Keratinocyte (primary cell): ENCODE measurements around the gene CUEDC1. TPM values are rescaled to one million over a fixed set of nuclear protein-coding genes. Genes with fewer than 3 reads are reported as not detected.

ENCODE experiments used
- DNase-seq: peaks from one replicate; pipeline ENCODE4 v3.0.0-alpha.2; 2011; ENCODE audit warnings: low read depth, missing footprints, low spot score
- FAIRE-seq: peaks from 2 replicates; lab custom pipeline; 2011; peaks lifted over from hg19 to GRCh38; lab: Jason Lieb, UNC
- H2AFZ ChIP-seq: 2 replicates; pipeline ENCODE4 v1.6.0; 2012; ENCODE audit warnings: low read length, control low read depth, inconsistent platforms; ENCODE audit not compliant: control insufficient read depth
- H3K27ac ChIP-seq: 2 replicates; pipeline ENCODE4 v1.5.1; 2011; ENCODE audit warnings: low read length; ENCODE audit not compliant: control insufficient read depth, insufficient read depth
- H3K27me3 ChIP-seq: 3 replicates; pipeline ENCODE4 v1.6.0; 2011; ENCODE audit warnings: low read length; ENCODE audit not compliant: control insufficient read depth, insufficient read depth; ENCODE audit errors: extremely low read depth
- H3K36me3 ChIP-seq, 2 experiments: 2 replicates in 1 of 2; 3 replicates in 1 of 2; pipeline ENCODE4 v1.5.1; 2011; ENCODE audit warnings: low read length in 2 of 2, mild to moderate bottlenecking in 1 of 2; ENCODE audit not compliant: control insufficient read depth in 2 of 2, insufficient read depth in 2 of 2; ENCODE audit errors: extremely low read depth in 1 of 2
- H3K4me1 ChIP-seq: 3 replicates; pipeline ENCODE4 v1.5.1; 2011; ENCODE audit warnings: low read length; ENCODE audit not compliant: control insufficient read depth, insufficient read depth; ENCODE audit errors: extremely low read depth
- H3K4me2 ChIP-seq: 3 replicates; pipeline ENCODE4 v1.6.0; 2011; ENCODE audit warnings: low read depth, low read length; ENCODE audit not compliant: control insufficient read depth, insufficient read depth; ENCODE audit errors: extremely low read depth
- H3K4me3 ChIP-seq, 3 experiments: fragments of 200-600 bp in 1 of 3; sonication (generic) in 1 of 3; 2 replicates in 2 of 3; 3 replicates in 1 of 3; pipeline ENCODE4 v1.5.1; 2011 to 2016; ENCODE audit warnings: low read length in 3 of 3, mild to moderate bottlenecking in 3 of 3, control low read depth in 2 of 3, inconsistent platforms in 1 of 3, low read depth in 1 of 3, mixed read lengths in 1 of 3, mixed run types in 1 of 3, moderate library complexity in 1 of 3; ENCODE audit not compliant: control insufficient read depth in 2 of 3, insufficient read depth in 2 of 3; ENCODE audit errors: extremely low read depth in 1 of 3
- H3K79me2 ChIP-seq: 2 replicates; pipeline ENCODE4 v1.6.0; 2012; ENCODE audit warnings: low read length; ENCODE audit not compliant: control insufficient read depth, insufficient read depth
- H3K9ac ChIP-seq: 3 replicates; pipeline ENCODE4 v1.6.0; 2011; ENCODE audit warnings: low read length; ENCODE audit not compliant: control insufficient read depth, insufficient read depth; ENCODE audit errors: extremely low read depth
- H3K9me1 ChIP-seq: 3 replicates; pipeline ENCODE4 v1.6.0; 2011; ENCODE audit warnings: low read length; ENCODE audit not compliant: control insufficient read depth, insufficient read depth; ENCODE audit errors: extremely low read depth
- H3K9me3 ChIP-seq: 2 replicates; pipeline ENCODE4 v1.5.1; 2012; ENCODE audit warnings: low read depth, low read length; ENCODE audit not compliant: control insufficient read depth
- H4K20me1 ChIP-seq: 3 replicates; pipeline ENCODE4 v1.6.0; 2011; ENCODE audit warnings: low read length; ENCODE audit not compliant: control insufficient read depth, insufficient read depth; ENCODE audit errors: extremely low read depth
- EZH2 ChIP-seq: IDR thresholded peaks from one replicate; pipeline ENCODE4 v1.6.1; 2012; ENCODE audit warnings: inconsistent platforms, mild to moderate bottlenecking, low read length, moderate library complexity
- dilution Hi-C: fragments of 300-500 bp; cut with MboI; formaldehyde crosslinking; loops from one replicate; pipeline ENCODE4 v1.7.0; 2020; ENCODE audit warnings: low sequenced_read_pairs; ENCODE audit not compliant: extremely low pct_ligation_motif_present
- polyA plus RNA-seq, 5 experiments: library from polyadenylated mRNA; depleted of rRNA in 3 of 5; stranded (reverse) in 3 of 5; stranded (forward) in 1 of 5; unstranded in 1 of 5; fragments of >200 nt; gene quantifications; 1 replicate in 1 of 5; 2 replicates in 3 of 5; 3 replicates in 1 of 5; pipeline versions ENCODE4 v1.2.1 to v1.2.3, GENCODE V29; 2011 to 2012; ENCODE audit warnings: missing spikeins in 2 of 5, low read depth in 1 of 5, low replicate concordance in 1 of 5
- TF ChIP-seq, protein P1 (sequence below), 3 experiments: IDR thresholded peaks in 1 of 3; conservative IDR thresholded peaks in 1 of 3; optimal IDR thresholded peaks in 1 of 3; 2 replicates in 2 of 3; 3 replicates in 1 of 3; pipeline versions ENCODE3 to v1.5.1; 2011; ENCODE audit warnings: low read length in 3 of 3, mild to moderate bottlenecking in 3 of 3, moderate library complexity in 2 of 3, control low read depth in 1 of 3, inconsistent platforms in 1 of 3; ENCODE audit not compliant: insufficient read depth in 2 of 3; ENCODE audit errors: extremely low read depth in 1 of 3

The CUEDC1 gene
- polyA plus RNA-seq, 1 donor (not counting 4 experiments of a cell fraction or from before 2014, with no cell fraction given) = 12.9 TPM

DNA sequence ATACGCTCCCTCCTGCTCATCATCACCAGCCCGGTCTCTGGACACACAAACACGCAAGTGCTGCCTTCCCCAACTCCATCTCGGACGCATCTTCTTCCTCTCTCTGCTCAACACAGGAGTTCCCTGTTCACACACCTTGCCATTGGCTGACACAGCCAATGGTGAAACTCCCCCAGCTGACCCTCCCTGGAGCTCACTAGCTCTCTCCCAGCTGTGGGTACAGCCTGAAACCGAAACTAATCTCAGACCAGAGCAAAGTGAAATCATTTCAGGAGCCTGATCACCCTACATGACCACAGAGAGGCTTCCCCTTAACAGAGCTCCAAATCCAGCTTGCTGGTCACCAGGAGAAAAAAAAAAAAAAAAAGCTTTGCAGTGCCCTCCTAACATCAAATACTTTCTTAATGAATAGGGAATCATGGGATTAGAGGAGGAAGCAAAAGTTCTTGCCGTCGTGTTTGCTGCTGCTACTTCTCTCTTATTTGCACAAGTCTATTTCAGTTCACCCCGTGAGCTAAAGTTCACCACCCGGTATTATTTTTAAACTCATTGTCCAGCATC lies 8.3 kb downstream of the CUEDC1 start:
- Histone ChIP-seq H3K36me3 (no peaks in the 10 kb centered on the region), H3K9me1 (no peaks in the 10 kb centered on the region), H2AFZ (peak overlapping the region; percentile 6), H4K20me1 (no peaks in the 10 kb centered on the region), H3K9ac (peak overlapping the region; percentile 56), H3K79me2 (peaks cover 16% of the 10 kb centered on the region), H3K4me2 (peak overlapping the region; percentile 87), H3K9me3 (no peaks in the 10 kb centered on the region), H3K27me3 (no peaks in the 10 kb centered on the region), H3K4me3 (peak overlapping the region in 2 of 3 experiments; percentile 52 to 56), H3K27ac (peak overlapping the region; percentile 53), H3K4me1 (peaks cover 50% of the 10 kb centered on the region)
- dilution Hi-C loops = no loop called here
- FAIRE-seq (no peak), DNase-seq (no peak)
- TF ChIP-seq EZH2 = no peak
- TF ChIP-seq, protein P1, sequence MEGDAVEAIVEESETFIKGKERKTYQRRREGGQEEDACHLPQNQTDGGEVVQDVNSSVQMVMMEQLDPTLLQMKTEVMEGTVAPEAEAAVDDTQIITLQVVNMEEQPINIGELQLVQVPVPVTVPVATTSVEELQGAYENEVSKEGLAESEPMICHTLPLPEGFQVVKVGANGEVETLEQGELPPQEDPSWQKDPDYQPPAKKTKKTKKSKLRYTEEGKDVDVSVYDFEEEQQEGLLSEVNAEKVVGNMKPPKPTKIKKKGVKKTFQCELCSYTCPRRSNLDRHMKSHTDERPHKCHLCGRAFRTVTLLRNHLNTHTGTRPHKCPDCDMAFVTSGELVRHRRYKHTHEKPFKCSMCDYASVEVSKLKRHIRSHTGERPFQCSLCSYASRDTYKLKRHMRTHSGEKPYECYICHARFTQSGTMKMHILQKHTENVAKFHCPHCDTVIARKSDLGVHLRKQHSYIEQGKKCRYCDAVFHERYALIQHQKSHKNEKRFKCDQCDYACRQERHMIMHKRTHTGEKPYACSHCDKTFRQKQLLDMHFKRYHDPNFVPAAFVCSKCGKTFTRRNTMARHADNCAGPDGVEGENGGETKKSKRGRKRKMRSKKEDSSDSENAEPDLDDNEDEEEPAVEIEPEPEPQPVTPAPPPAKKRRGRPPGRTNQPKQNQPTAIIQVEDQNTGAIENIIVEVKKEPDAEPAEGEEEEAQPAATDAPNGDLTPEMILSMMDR (optimal IDR thresholded peaks at IDR 0.05 in 1 of 3, IDR thresholded peaks at IDR 0.05 in 1 of 3, conservative IDR thresholded peaks at IDR 0.05 in 1 of 3; ENCODE audit: extremely low read depth in 1 of 3, insufficient read depth in 2 of 3, low read length in 3 of 3) = no peak

DNA sequence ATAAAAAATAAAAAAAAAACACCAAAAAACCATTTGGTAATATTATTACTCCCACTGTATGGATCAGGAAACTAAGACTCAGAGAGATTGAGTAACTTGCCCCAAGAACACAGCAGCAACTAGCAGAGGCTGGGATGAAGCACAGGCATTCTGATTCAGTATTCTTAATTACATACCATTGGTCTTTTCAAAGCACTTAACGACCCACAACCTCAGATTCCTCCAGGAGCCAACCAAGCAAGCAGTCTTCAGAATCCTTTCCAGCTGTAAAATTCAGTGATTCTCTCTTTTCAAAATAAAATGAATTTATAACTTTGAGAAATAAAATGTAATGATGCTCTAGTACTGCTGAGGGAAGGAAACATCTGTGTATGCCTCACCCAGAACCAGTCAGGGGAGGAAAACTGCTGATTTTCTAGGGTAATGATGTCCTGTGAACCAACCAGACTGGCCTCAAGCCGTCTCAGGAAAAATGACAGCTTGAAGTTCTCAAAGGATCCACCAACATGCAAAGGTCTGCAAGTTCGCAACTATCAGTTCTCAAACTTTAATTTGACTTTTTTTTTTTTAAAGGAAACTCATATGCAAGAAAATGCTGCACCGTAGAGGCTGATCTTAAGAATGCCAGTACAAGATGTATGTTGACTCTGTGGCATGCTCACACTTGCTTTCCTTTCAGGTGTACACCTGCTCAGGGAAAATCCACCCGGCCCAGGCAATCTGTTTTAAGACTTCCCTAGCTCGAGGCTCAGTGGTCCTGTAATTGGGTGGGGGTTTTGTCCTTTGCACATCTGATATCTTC lies 9.0 kb downstream of the CUEDC1 start:
- Histone ChIP-seq H3K9me1 (no peaks in the 10 kb centered on the region), H3K4me1 (peaks cover 47% of the 10 kb centered on the region), H3K79me2 (peaks cover 18% of the 10 kb centered on the region), H3K4me2 (peak overlapping the region; percentile 87), H3K27ac (peak overlapping the region; percentile 53), H3K4me3 (peak overlapping the region in 2 of 3 experiments; percentile 52 to 56), H4K20me1 (no peaks in the 10 kb centered on the region), H3K9me3 (no peaks in the 10 kb centered on the region), H3K27me3 (no peaks in the 10 kb centered on the region), H3K36me3 (peaks cover 0 to 3% of the 10 kb centered on the region in 2 experiments), H3K9ac (peak overlapping the region; percentile 56), H2AFZ (peak overlapping the region; percentile 6)
- FAIRE-seq (peak; percentile 63), DNase-seq (no peak)
- no peak for TF ChIP-seq EZH2
- TF ChIP-seq, protein P1 (optimal IDR thresholded peaks at IDR 0.05 in 1 of 3, IDR thresholded peaks at IDR 0.05 in 1 of 3, conservative IDR thresholded peaks at IDR 0.05 in 1 of 3; ENCODE audit: extremely low read depth in 1 of 3, insufficient read depth in 2 of 3, low read length in 3 of 3) = peak in 1 of 3 experiments; percentile 25
- dilution Hi-C loops = no loop called here
